B cell (primary cell): Measurements from ENCODE around the gene SERPINC1. TPM values are rescaled to one million over a fixed set of nuclear protein-coding genes. Genes with fewer than 3 reads are reported as not detected.

Experiments used
- ATAC-seq: fragments of 200-7000 bp; cut with Tn5 transposase; one replicate; pipeline ENCODE4 v1.10.0; 2021; ENCODE audit warnings: low read depth, mild to moderate bottlenecking, moderate number of reproducible peaks, moderate library complexity
- CTCF ChIA-PET: fragments of 350-600 bp; sonication (Branson Sonifier 250); formaldehyde crosslinking; loops from one replicate; lab custom pipeline; 2021; ENCODE audit warnings: antibody characterized with exemption, inconsistent platforms; lab: Charles Lee
- POLR2A ChIA-PET: fragments of 350-600 bp; sonication (Branson Sonifier 250); formaldehyde crosslinking; loops from one replicate; lab custom pipeline; 2021; ENCODE audit warnings: antibody characterized with exemption; lab: Charles Lee
- DNase-seq: peaks from one replicate; pipeline ENCODE4 v3.0.0; 2013
- H2AFZ ChIP-seq: 2 replicates; pipeline ENCODE4 v1.6.1; 2012; ENCODE audit warnings: mild to moderate bottlenecking, low read depth, low read length; ENCODE audit not compliant: insufficient read depth, poor library complexity, severe bottlenecking
- H3K27ac ChIP-seq, 2 donors: 1 replicate in 1 of 2; 2 replicates in 1 of 2; pipeline ENCODE4 v1.5.1; 2012 to 2013; ENCODE audit warnings: low read length in 2 of 2, mild to moderate bottlenecking in 2 of 2, moderate library complexity in 1 of 2
- H3K27me3 ChIP-seq, 4 experiments: fragments of 200-600 bp in 1 of 4; sonication (generic) in 1 of 4; replicated peaks in 1 of 4; 1 replicate in 2 of 4; 2 replicates in 2 of 4; pipeline versions ENCODE4 v1.6.1 to v1.7.0; 2013 to 2016; ENCODE audit warnings: low read length in 3 of 4, mild to moderate bottlenecking in 2 of 4, mixed read lengths in 1 of 4, moderate library complexity in 1 of 4; ENCODE audit not compliant: insufficient read depth in 4 of 4, control insufficient read depth in 3 of 4; ENCODE audit errors: control extremely low read depth in 1 of 4
- H3K36me3 ChIP-seq, 2 experiments: replicated peaks in 1 of 2; 1 replicate in 1 of 2; 2 replicates in 1 of 2; pipeline versions ENCODE4 v1.6.1 to v1.7.1; 2013; ENCODE audit warnings: low read length in 1 of 2; ENCODE audit not compliant: insufficient read depth in 2 of 2, control insufficient read depth in 1 of 2; ENCODE audit errors: control extremely low read depth in 1 of 2, extremely low read depth in 1 of 2
- H3K4me1 ChIP-seq, 2 donors: fragments of 200-600 bp in 1 of 2; sonication (generic) in 1 of 2; 1 replicate in 1 of 2; 2 replicates in 1 of 2; pipeline versions ENCODE4 v1.5.1 to v1.6.1; 2013 to 2017; ENCODE audit warnings: low read length in 2 of 2; ENCODE audit not compliant: control insufficient read depth in 2 of 2, insufficient read depth in 2 of 2
- H3K4me2 ChIP-seq: replicated peaks from 2 replicates; pipeline ENCODE3; 2012; ENCODE audit warnings: mild to moderate bottlenecking, low read depth, low read length; ENCODE audit not compliant: poor library complexity, severe bottlenecking
- H3K4me3 ChIP-seq, 5 experiments: fragments of 200-600 bp in 1 of 5; sonication (generic) in 1 of 5; 1 replicate in 3 of 5; 2 replicates in 2 of 5; pipeline versions ENCODE4 v1.5.1 to v1.7.0; 2011 to 2016; ENCODE audit warnings: low read length in 4 of 5, mild to moderate bottlenecking in 4 of 5, low read depth in 2 of 5, control low read depth in 1 of 5, moderate library complexity in 1 of 5; ENCODE audit not compliant: insufficient read depth in 1 of 5; ENCODE audit errors: control extremely low read depth in 1 of 5, extremely low read depth in 1 of 5
- H3K79me2 ChIP-seq: fragments of 200-600 bp; sonication (generic); one replicate; pipeline ENCODE4 v1.6.0; 2016; ENCODE audit warnings: low read length; ENCODE audit not compliant: control insufficient read depth, insufficient read depth
- H3K9ac ChIP-seq: fragments of 200-600 bp; sonication (generic); 2 replicates; pipeline ENCODE4 v1.6.1; 2017; ENCODE audit warnings: mild to moderate bottlenecking, low read length, moderate library complexity
- H3K9me3 ChIP-seq, 3 donors: one replicate each; pipeline versions ENCODE4 v1.6.1 to v1.7.1; 2013; ENCODE audit warnings: low read length in 2 of 3; ENCODE audit not compliant: control insufficient read depth in 2 of 3, insufficient read depth in 1 of 3; ENCODE audit errors: control extremely low read depth in 1 of 3
- H4K20me1 ChIP-seq: 2 replicates; pipeline ENCODE4 v1.6.0; 2012; ENCODE audit warnings: mild to moderate bottlenecking, low read length; ENCODE audit not compliant: insufficient read depth, control insufficient read depth, poor library complexity, severe bottlenecking
- H3K27ac Mint-ChIP-seq: one replicate; pipeline ENCODE4 v1.8.0; 2021; ENCODE audit warnings: mixed read lengths
- H3K27me3 Mint-ChIP-seq: one replicate; pipeline ENCODE4 v1.8.0; 2021; ENCODE audit warnings: mixed read lengths
- H3K4me1 Mint-ChIP-seq: one replicate; pipeline ENCODE4 v1.8.0; 2021; ENCODE audit warnings: mixed read lengths
- H3K4me3 Mint-ChIP-seq: one replicate; pipeline ENCODE4 v1.8.0; 2021; ENCODE audit warnings: mixed read lengths
- H3K9me3 Mint-ChIP-seq: one replicate; pipeline ENCODE4 v1.8.0; 2022; ENCODE audit warnings: mixed read lengths; ENCODE audit not compliant: insufficient read depth
- EZH2 ChIP-seq: IDR thresholded peaks from 2 replicates; pipeline ENCODE4 v1.6.1; 2012; ENCODE audit warnings: borderline replicate concordance, low read depth, mild to moderate bottlenecking, moderate library complexity, low read length; ENCODE audit not compliant: insufficient read depth, poor library complexity, severe bottlenecking
- WGBS: methylation state at CpG from one replicate; pipeline ENCODE4 v1.1.5; 2013; ENCODE audit warnings: missing lambda C conversion rate; ENCODE audit not compliant: insufficient coverage; 5-methylcytosine and 5-hydroxymethylcytosine counted together
- intact Hi-C: fragments of 100-400 bp; cut with micrococcal nuclease; formaldehyde crosslinking; loops from one replicate; pipeline ENCODE4 v1.10.0; 2022
- polyA plus RNA-seq: library from polyadenylated mRNA; depleted of rRNA; stranded (reverse); fragments of >200 nt; gene quantifications from 2 replicates; pipeline ENCODE4 v1.2.3, GENCODE V29; 2012
- total RNA-seq, 2 donors: library from RNA; stranded (reverse); fragments of 120-200 nt in 1 of 2; gene quantifications; 1 replicate in 1 of 2; 2 replicates in 1 of 2; pipeline versions ENCODE4 v1.2.3 to v1.2.4, GENCODE V29; 2013 to 2022
- TF ChIP-seq, protein P1 (sequence below): fragments of 200-600 bp; IDR thresholded peaks from one replicate; pipeline ENCODE4 v1.8.0; 2022; ENCODE audit warnings: antibody characterized with exemption, mild to moderate bottlenecking

SERPINC1 gene
- total and polyA plus RNA-seq, 2 donors (not counting 1 experiment from before 2014, with no cell fraction given): 0.12 TPM; not detected in 1

- Histone ChIP-seq H3K9me3 (no peaks in the 10 kb centered on the region), H3K36me3 (no peaks in the 10 kb centered on the region), H4K20me1 (no peaks in the 10 kb centered on the region), H3K27me3 (no peaks in the 10 kb centered on the region), H3K79me2 (no peaks in the 10 kb centered on the region), H3K4me3 (no peak overlapping the region), H3K27ac (no peak overlapping the region), H2AFZ (no peak overlapping the region), H3K9ac (no peak overlapping the region), H3K4me1 (no peaks in the 10 kb centered on the region), H3K4me2 (no peak overlapping the region)
- Mint-ChIP-seq H3K27me3 (no peaks in the 10 kb centered on the region), H3K27ac (no peak overlapping the region), H3K9me3 (no peaks in the 10 kb centered on the region), H3K4me1 (no peaks in the 10 kb centered on the region), H3K4me3 (no peak overlapping the region)
- no peak for ATAC-seq
- ChIA-PET POLR2A (no interaction called here), CTCF (no interaction called here)
- intact Hi-C loops: no loop called here
- no peak for DNase-seq
- WGBS: 88% methylated on average over 3 of the region's 5 CpGs
- TF ChIP-seq, protein P1, sequence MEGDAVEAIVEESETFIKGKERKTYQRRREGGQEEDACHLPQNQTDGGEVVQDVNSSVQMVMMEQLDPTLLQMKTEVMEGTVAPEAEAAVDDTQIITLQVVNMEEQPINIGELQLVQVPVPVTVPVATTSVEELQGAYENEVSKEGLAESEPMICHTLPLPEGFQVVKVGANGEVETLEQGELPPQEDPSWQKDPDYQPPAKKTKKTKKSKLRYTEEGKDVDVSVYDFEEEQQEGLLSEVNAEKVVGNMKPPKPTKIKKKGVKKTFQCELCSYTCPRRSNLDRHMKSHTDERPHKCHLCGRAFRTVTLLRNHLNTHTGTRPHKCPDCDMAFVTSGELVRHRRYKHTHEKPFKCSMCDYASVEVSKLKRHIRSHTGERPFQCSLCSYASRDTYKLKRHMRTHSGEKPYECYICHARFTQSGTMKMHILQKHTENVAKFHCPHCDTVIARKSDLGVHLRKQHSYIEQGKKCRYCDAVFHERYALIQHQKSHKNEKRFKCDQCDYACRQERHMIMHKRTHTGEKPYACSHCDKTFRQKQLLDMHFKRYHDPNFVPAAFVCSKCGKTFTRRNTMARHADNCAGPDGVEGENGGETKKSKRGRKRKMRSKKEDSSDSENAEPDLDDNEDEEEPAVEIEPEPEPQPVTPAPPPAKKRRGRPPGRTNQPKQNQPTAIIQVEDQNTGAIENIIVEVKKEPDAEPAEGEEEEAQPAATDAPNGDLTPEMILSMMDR: no peak
- no peak for TF ChIP-seq EZH2
Measured at GRCh38 chr1:173920861-173921260, 3.7 kb upstream of the SERPINC1 start.

DNA sequence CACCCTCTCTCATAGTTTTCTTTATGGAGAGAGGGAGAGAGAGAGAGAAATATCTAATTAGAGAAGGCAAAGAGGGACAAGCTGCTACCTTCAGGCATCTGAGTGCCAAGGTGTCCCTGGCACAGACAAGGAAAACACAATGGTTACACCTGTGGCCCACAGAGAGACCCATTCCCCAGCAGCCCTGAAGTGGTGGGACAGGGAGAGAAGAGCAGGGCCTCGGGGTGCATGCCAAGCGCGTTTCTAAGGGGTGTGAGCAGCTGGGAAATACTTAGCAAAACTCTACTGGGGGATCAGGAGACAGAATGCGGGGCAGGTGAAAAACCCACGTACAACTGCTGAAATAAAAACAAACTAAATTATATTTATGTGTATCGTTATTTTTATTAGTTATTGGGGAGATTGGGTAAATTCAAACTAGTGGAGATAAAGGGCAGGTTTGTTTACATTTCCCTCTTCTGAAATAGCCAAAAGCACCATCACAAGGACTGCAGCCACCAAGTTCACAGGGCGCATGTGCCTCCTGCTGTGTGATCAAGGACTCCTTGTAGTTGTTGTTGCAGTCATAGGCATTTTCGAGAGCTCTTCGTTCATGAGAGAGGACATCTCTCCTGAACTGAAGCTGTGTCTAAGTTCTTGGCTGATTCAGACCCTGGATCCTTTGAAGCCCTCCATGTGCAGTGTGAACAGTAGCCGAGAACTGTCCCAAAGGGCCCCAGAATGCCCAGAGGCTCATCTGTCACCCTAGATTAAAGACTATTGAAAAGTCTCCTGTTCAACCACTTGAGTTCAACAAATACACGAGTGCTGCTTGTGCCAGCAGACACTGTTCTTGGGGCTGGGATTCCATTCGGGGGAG lies 737 bp upstream of the SERPINC1 start:
- 96% methylated on average over 6 of the region's 12 CpGs for WGBS
- TF ChIP-seq EZH2: no peak
- TF ChIP-seq, protein P1: no peak
- Mint-ChIP-seq H3K4me1 (no peaks in the 10 kb centered on the region), H3K27ac (no peak overlapping the region), H3K9me3 (no peaks in the 10 kb centered on the region), H3K4me3 (no peak overlapping the region), H3K27me3 (no peaks in the 10 kb centered on the region)
- Histone ChIP-seq H3K9ac (no peak overlapping the region), H3K36me3 (no peaks in the 10 kb centered on the region), H3K9me3 (no peaks in the 10 kb centered on the region), H3K79me2 (no peaks in the 10 kb centered on the region), H3K4me1 (no peaks in the 10 kb centered on the region), H3K27me3 (no peaks in the 10 kb centered on the region), H3K27ac (no peak overlapping the region), H3K4me3 (no peak overlapping the region), H4K20me1 (no peaks in the 10 kb centered on the region), H3K4me2 (no peak overlapping the region), H2AFZ (no peak overlapping the region)
- no peak for DNase-seq
- CTCF ChIA-PET: interaction anchor here (0.6 kb wide), 1 partner anchor 668 kb away, joined by 3 read pairs; no protein-coding TSS in a partner anchor
- ATAC-seq: no peak
- POLR2A ChIA-PET: no interaction called here
- intact Hi-C loops: no loop called here
